ENCODE results near the gene RNF14. TPM values are rescaled to one million over a fixed set of nuclear protein-coding genes. Genes with fewer than 3 reads are reported as not detected.

The RNF14 gene
- total and polyA plus RNA-seq, 10 of the 15 experiments (the other 5 are each of a cell fraction or from before 2014, with no cell fraction given): 13.2 to 41.8 (median 28.3) TPM

- TF ChIP-seq PAX5 (IDR thresholded peaks at IDR 0.05; ENCODE audit: borderline replicate concordance, low read depth, low read length) (peak; percentile 66; the same call in 1 of the 2 replicates), RUNX3 (IDR thresholded peaks at IDR 0.05; ENCODE audit: low read length) (peak; percentile 46; the same call in 1 of the 2 replicates), BHLHE40 (IDR thresholded peaks at IDR 0.05; ENCODE audit: borderline replicate concordance in 1 of 2, low read depth in 2 of 2, low read length in 1 of 2) (peak; percentile 14 to 26; a peak in 2 of 4 replicates), POU2F2 (IDR thresholded peaks at IDR 0.05; ENCODE audit: borderline replicate concordance, low read depth, low read length) (peak; percentile 49; the same call in 1 of the 3 replicates)
Observed at GRCh38 chr5:141960449-141961323, 8.2 kb upstream of the RNF14 start (continued).

GRCh38 chr5:141961466-141961865 lies 7.4 kb upstream of the RNF14 start:
- Histone ChIP-seq H3K27ac (ENCODE audit: control insufficient read depth, insufficient read depth) (no peak overlapping the region), H3K4me3 (no peak overlapping the region), H3K27me3 (replicated peaks in 1 of 2; ENCODE audit: control insufficient read depth in 2 of 2, insufficient read depth in 2 of 2, low read length in 1 of 2) (no peaks in the 10 kb centered on the region), H3K79me2 (ENCODE audit: control insufficient read depth, insufficient read depth, low read length) (no peaks in the 10 kb centered on the region), H3K9ac (ENCODE audit: control insufficient read depth, insufficient read depth, low read length) (no peak overlapping the region), H3K4me2 (ENCODE audit: control insufficient read depth, insufficient read depth) (no peak overlapping the region), H3K4me1 (ENCODE audit: control insufficient read depth, insufficient read depth, low read length) (peaks cover 3% of the 10 kb centered on the region; the same call in 1 of the 2 replicates), H3K9me3 (replicated peaks; ENCODE audit: control insufficient read depth, insufficient read depth, low read length) (no peaks in the 10 kb centered on the region), H4K20me1 (ENCODE audit: control insufficient read depth, insufficient read depth) (no peaks in the 10 kb centered on the region), H3K36me3 (ENCODE audit: control insufficient read depth in 2 of 2, insufficient read depth in 2 of 2, low read length in 1 of 2) (no peaks in the 10 kb centered on the region), H2AFZ (ENCODE audit: control insufficient read depth, low read depth, low read length) (peak overlapping the region; percentile 86)
- no peak for ATAC-seq
- in situ Hi-C loops (cut with MboI): no loop called here
- ChIA-PET CTCF (interaction anchor here (0.6 to 5.2 kb wide), 70 partner anchors 9 to 549 kb away, joined by 3 to 101 read pairs (median 5); partner anchors contain the start of genes DELE1, FCHSD1, HDAC3 and PCDH1), SMC1A (ENCODE audit: uncharacterized antibody, unreplicated experiment) (interaction anchor here (0.7 to 3.9 kb wide), 32 partner anchors 9 to 369 kb away, joined by 3 to 46 read pairs (median 5); partner anchors contain the start of genes DELE1, GNPDA1, PCDH1 and RNF14), RAD21 (ENCODE audit: unreplicated experiment) (interaction anchor here (0.7 to 3.8 kb wide), 27 partner anchors 8 to 328 kb away, joined by 3 to 57 read pairs (median 4); partner anchors contain the start of genes DELE1, FCHSD1, HDAC3 and PCDH1), POLR2A (interaction anchor here (0.5 to 1.7 kb wide), 5 partner anchors 9 to 319 kb away, joined by 3 to 21 read pairs (median 5); partner anchors contain the start of genes DELE1 and RNF14)
- no peak for DNase-seq (ENCODE audit: low read depth, low spot score)
- no TSS peak for BruUV-seq (replicated peaks)
- intact Hi-C loops (cut with micrococcal nuclease; ENCODE audit: unreplicated experiment): loop anchor here (2.0 to 10.0 kb wide), 4 partner anchors 73 to 367 kb away; no protein-coding TSS in a partner anchor
- WGBS (ENCODE audit: insufficient coverage, insufficient replicate concordance, low lambda C conversion rate, missing lambda C conversion rate): 98% methylated on average over 3 of the region's 3 CpGs
- no peak for FAIRE-seq
- TF ChIP-seq RCOR1 (conservative IDR thresholded peaks at IDR 0.05; ENCODE audit: low read depth, low read length): no peak
- no peak for TF ChIP-seq ZNF592 (IDR thresholded peaks at IDR 0.05)
- TF ChIP-seq ZBED1 (IDR thresholded peaks at IDR 0.05; ENCODE audit: borderline replicate concordance): no peak
- no peak for TF ChIP-seq HDAC2 (IDR thresholded peaks at IDR 0.05)
- TF ChIP-seq IKZF2 (IDR thresholded peaks at IDR 0.05): no peak
- TF ChIP-seq RB1 (IDR thresholded peaks at IDR 0.05; ENCODE audit: borderline replicate concordance): no peak
- no peak for TF ChIP-seq SUPT20H (IDR thresholded peaks at IDR 0.05; ENCODE audit: borderline replicate concordance, control insufficient read depth, low read depth, low read length)
- no peak for TF ChIP-seq PML (IDR thresholded peaks at IDR 0.05; ENCODE audit: low read length)
- TF ChIP-seq PKNOX1 (IDR thresholded peaks at IDR 0.05): no peak
- TF ChIP-seq WRNIP1 (IDR thresholded peaks at IDR 0.05; ENCODE audit: borderline replicate concordance, low read depth, low read length): no peak
- TF ChIP-seq IRF5 (IDR thresholded peaks at IDR 0.05; ENCODE audit: borderline replicate concordance): no peak
